ENCODE results near the gene ZNF32. TPM values are rescaled to one million over a fixed set of nuclear protein-coding genes. Genes with fewer than 3 reads are reported as not detected.

The ZNF32 gene
- total RNA-seq, 1 experiment from 2014 or later = 14.6 TPM

DNA sequence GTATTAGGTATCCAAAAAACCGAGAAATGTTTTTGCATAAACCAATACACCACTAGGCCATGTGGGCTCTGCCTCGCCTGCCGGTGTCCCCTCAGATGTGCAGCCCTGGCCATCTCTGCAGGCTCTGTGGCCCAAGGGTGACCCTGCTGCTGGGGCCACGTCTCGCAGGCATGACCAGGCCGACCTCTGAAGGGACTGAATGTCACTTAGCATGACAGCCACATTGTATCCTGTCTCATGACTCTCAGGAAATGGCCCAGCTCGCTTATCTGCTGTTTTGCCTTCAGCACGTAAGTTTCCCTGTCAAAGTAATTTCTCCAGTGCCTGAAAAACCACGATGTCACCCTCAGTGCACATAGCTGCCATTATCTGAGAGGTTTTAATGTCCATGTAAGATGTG, 49.5 kb upstream of the ZNF32 start:
- H3K27me3 ChIP-seq (ENCODE audit: insufficient read depth, low read length) = no peaks in the 10 kb centered on the region
- Mint-ChIP-seq H3K27ac (no peak overlapping the region), H3K9me3 (no peaks in the 10 kb centered on the region), H3K27me3 (ENCODE audit: low read depth) (peaks cover 9% of the 10 kb centered on the region), H3K4me1 (0 out of 4 replicates have a peak, but pooled peaks cover 0 to 2% of the 10 kb centered on the region in 2 experiments), H3K4me3 (no peak overlapping the region), H3K36me3 (ENCODE audit: insufficient read depth in 1 of 3, low read depth in 3 of 3) (no peaks in the 10 kb centered on the region)
- no peak overlapping the region for H2BK5ac ChIP-seq (ENCODE audit: insufficient read length, low read length)
- no peak overlapping the region for H3T11ph ChIP-seq (ENCODE audit: low read length)
- no peak overlapping the region for H2AFZ ChIP-seq (ENCODE audit: low read length)
- TF ChIP-seq, protein P1, sequence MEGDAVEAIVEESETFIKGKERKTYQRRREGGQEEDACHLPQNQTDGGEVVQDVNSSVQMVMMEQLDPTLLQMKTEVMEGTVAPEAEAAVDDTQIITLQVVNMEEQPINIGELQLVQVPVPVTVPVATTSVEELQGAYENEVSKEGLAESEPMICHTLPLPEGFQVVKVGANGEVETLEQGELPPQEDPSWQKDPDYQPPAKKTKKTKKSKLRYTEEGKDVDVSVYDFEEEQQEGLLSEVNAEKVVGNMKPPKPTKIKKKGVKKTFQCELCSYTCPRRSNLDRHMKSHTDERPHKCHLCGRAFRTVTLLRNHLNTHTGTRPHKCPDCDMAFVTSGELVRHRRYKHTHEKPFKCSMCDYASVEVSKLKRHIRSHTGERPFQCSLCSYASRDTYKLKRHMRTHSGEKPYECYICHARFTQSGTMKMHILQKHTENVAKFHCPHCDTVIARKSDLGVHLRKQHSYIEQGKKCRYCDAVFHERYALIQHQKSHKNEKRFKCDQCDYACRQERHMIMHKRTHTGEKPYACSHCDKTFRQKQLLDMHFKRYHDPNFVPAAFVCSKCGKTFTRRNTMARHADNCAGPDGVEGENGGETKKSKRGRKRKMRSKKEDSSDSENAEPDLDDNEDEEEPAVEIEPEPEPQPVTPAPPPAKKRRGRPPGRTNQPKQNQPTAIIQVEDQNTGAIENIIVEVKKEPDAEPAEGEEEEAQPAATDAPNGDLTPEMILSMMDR (conservative IDR thresholded peaks at IDR 0.05) = no peak
- DNase-seq = no peak
- WGBS (ENCODE audit: extremely low coverage, insufficient read length, low lambda C conversion rate) = no CpG with 5 or more reads among the region's 9 CpGs
- no peak overlapping the region for H2BK20ac ChIP-seq (ENCODE audit: low read depth, low read length, poor library complexity, severe bottlenecking)
- H4K91ac ChIP-seq (ENCODE audit: insufficient read length, low read depth, low read length) = no peak overlapping the region
- H4K8ac ChIP-seq (replicated peaks; ENCODE audit: insufficient read length, low read depth, low read length) = no peak overlapping the region
- no peak overlapping the region for H3K18ac ChIP-seq (ENCODE audit: insufficient read length, low read depth, low read length)
- H3K9me3 ChIP-seq (ENCODE audit: control insufficient read depth, low read depth, low read length) = no peaks in the 10 kb centered on the region
- H2AK5ac ChIP-seq (ENCODE audit: insufficient read length, low read length) = no peak overlapping the region
- H3K9ac ChIP-seq (ENCODE audit: extremely low read depth, insufficient read length, low read length) = no peak overlapping the region
- no peak overlapping the region for H3K23ac ChIP-seq (ENCODE audit: insufficient read length, low read depth, low read length)
- no peak overlapping the region for H3K4me2 ChIP-seq (ENCODE audit: insufficient read depth, insufficient read length, low read length)
- no peak overlapping the region for H2BK12ac ChIP-seq (ENCODE audit: insufficient read length, low read depth, low read length)
- H4K5ac ChIP-seq (ENCODE audit: insufficient read length, low read depth, low read length) = no peak overlapping the region
- no peak overlapping the region for H3K27ac ChIP-seq (ENCODE audit: insufficient read length, low read depth, low read length)
- no peak overlapping the region for H2BK15ac ChIP-seq (ENCODE audit: low read depth, low read length)
- no peaks in the 10 kb centered on the region for H3K23me2 ChIP-seq (ENCODE audit: insufficient read length, low read depth, low read length, poor library complexity, severe bottlenecking)
- H3K4me1 ChIP-seq (ENCODE audit: insufficient read depth, low read length) = no peaks in the 10 kb centered on the region
- H2BK120ac ChIP-seq (ENCODE audit: low read depth, low read length, poor library complexity, severe bottlenecking) = no peak overlapping the region
- H3K56ac ChIP-seq (ENCODE audit: insufficient read length, low read depth, low read length) = no peak overlapping the region
- no peak overlapping the region for H3K4ac ChIP-seq (ENCODE audit: low read depth, low read length)
- no peak overlapping the region; the same call in 1 of the 2 replicates for H3K14ac ChIP-seq (ENCODE audit: insufficient read depth, low read length)
- H3K79me1 ChIP-seq (ENCODE audit: insufficient read depth, low read depth, low read length, poor library complexity, severe bottlenecking) = no peaks in the 10 kb centered on the region
- H4K20me1 ChIP-seq (ENCODE audit: control insufficient read depth, insufficient read depth, insufficient read length) = no peaks in the 10 kb centered on the region
- H3K79me2 ChIP-seq (ENCODE audit: insufficient read depth, low read length) = no peaks in the 10 kb centered on the region

Measured in H9 (cell line).